Non-pigmented ciliary epithelial cell (primary cell): ENCODE results near the gene TRPM6.

ENCODE experiments used
- DNase-seq: peaks from one replicate; pipeline ENCODE4 v3.0.0-alpha.2; 2010; ENCODE audit warnings: low read depth

TRPM6 gene

DNA sequence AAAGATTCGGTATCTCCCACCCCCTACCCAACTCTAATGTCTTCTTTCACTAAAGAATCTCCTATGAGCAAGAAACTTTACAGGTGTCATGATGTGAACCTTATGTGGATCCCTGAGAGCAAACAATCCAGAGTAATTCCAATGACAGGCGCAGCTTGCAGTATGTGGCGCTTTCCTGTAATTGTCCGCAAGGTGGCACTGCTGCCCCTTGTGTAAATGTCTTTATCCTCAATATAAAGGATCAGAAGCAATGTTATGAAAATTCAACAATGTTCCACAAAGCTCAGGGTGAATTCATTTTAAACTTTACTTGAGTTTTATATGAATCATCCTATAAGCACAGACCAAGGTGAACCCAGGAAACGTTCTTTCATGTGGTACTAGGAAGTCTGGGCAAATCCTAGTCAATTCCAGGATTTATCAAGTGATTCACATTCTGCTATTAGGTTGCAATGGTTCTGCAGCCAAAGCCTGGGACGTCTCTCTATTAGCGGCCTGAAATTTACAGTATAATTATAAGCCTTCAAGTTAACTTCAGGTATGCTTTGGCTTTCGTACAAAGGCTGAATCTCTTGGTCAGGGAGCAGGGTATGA lies 113.7 kb downstream of the TRPM6 start:
- DNase-seq, result no peak

DNA sequence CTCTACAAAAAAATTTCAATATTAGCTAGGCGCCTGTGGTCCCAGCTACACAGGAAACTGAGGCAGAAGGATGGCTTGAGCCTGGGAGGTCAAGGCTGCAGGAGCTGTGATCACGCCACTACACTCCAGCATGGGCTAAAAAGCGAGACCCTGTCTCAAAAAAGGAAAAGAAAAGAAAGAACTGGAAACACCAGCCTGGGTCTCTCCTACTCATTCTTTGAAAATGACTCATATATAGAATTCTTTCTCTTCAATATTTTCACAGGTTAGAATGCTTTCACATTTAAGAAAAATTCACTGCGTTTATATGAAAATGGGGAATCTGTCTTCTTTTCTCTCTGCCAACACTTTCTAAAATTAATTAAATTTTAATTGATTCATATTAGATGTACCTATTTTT lies 115.6 kb downstream of the TRPM6 start:
- no peak for DNase-seq

DNA sequence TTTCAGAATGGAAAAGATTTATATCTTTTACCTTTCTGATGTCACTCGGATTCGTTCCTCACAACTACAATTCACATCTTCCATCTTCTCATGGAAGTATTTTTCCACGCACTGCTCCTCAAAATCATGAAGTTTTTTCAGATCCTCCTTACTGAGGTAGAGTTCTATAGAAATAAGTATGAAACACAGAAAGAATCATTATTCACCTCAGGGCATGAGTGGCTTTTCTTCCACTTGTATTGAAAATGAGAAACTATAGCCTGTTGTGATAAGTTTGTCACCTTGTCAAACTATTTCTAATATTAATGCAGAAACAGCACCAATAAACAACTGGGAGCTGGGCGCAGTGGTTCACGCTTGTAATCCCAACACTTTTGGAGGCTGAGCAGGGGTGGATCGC lies 116.0 kb downstream of the TRPM6 start:
- no peak for DNase-seq

DNA sequence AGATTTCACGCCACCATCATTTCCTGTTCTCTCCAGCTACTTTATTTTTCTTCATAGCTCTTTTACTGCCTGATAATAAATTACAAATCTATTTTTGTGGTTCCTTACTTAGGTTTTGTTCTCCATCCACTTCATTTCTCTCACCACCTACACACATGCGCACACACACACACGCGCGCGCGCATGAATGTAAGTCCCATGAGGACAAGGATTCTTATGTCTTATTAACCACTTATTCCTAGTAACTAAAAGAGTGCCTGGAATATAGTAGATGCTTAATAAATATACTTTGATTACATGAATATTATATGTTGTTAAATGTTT lies 116.5 kb downstream of the TRPM6 start:
- no peak for DNase-seq

DNA sequence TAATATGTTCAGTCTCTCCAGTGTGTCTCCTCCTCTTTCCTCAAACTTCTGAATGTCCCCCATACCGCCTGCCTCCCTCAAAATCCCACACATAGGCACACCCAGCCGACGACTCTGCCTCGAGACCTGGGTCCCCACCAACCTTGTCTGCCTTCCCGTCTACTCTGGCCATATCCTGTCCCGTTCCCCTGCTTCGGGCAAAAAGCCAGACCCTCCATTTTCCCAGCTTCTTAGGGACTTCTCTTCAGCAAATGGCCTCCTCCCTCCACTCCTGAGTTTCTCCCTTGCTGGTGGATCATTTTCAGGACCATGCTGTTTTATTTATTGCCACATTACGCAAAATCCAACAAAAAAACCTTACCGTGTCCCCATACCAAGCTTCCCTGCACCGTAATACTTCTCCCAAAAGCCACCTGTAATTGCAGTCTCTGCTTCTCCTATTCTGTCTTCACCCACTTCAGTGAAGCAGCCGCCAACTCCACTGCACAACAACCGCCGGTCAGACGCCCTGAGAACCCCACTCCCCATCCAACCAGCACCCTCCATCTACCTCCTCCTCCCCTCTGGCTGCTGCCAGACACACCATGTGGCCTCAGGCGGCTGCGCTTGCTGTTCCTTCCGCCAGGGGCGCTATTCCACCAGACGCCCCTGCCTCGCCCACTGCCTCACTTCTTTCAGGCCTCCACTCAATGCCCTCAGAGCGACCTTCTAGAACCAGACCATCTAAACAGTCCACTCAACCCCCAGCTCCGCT lies 117.0 kb downstream of the TRPM6 start:
- DNase-seq, result no peak

DNA sequence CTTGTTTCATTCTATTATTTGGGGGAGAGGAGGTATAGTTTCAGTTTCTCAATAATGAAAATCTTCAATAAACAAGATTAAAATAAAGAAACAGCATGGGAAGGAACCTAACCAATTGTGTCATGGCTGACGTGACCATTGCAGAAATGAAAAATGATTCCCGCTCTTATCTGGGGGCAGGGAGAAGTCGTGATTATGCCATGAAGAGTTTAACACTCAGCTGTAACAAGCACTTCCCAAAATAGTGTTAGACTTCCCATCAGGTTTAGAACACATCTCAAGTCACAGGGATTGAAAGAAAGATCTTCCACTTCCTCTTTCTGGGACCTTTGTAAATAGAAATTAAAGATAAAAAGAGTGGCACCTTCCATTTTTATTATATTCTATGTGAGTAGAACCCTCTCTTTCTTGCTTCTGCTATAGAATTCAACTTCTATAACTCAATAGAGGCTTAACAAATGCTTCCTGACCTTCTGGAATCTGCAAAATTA lies 122.2 kb downstream of the TRPM6 start:
- no peak for DNase-seq

DNA sequence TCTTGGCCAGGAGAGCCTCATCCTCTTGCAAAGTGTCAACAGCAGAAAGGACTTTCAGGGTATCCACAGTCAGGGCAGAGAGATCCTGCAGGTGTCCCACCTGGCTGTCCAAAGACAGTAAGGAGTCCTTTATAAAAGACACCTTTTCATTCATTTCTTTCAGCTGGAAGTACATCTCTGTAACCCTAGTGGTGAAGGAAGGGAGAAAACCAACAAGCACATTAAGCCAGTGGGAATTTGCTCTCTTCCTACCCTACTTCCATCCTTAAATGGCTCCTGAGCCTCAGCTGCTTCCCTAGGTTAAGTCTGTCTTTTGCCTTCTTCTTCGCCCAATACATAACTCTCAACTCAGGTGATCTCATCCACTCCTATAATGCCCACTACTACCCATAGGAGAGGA lies 124.8 kb downstream of the TRPM6 start:
- no peak for DNase-seq

DNA sequence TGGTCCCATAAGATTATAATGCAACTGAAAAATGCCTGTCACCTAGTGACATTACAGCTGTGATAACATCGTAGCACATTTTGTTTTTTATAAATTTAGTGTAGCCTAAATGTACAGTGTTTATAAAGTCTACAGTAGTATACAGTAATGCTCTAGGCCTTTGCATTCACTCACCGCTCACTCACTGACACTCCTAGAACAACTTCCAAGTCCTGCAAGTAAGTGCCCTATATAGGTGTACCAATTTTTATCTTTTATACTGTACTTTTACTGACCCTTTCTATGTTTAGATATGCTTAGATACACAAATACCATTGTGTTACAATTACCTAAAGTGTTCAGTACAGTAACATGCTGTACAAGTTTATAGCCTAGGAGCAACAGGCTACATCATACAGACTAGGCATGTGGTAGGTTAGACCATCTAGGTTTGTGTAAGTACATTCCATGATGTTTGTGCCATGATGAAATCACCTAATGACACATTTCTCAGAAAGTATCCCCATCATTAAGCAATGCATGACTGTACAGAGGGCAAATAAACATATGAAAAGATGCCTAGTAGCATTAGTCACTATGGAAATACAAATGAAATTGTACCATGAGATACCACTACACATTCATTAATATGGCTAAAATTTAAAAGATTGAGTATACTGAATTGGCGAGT lies 127.6 kb downstream of the TRPM6 start:
- DNase-seq, result peak; percentile 93

DNA sequence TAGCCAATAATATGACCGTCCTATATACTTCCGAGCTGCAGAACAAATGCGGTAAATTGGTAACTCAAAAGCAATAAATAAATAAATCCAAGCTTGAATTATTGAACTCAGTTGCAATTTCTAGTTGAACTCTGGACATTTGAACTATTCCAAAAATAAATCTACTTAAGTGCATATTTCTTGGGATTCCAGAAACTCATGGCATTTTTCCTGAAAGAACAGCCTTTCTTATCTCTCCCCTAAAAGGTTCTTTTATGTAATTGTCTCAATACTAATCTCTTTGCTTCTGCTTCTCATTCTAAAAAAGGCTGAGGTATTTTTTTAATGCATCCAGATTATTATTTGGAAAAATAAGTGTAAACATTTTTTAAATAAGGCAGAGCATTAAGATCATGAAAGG lies 131.7 kb downstream of the TRPM6 start:
- DNase-seq, result no peak

DNA sequence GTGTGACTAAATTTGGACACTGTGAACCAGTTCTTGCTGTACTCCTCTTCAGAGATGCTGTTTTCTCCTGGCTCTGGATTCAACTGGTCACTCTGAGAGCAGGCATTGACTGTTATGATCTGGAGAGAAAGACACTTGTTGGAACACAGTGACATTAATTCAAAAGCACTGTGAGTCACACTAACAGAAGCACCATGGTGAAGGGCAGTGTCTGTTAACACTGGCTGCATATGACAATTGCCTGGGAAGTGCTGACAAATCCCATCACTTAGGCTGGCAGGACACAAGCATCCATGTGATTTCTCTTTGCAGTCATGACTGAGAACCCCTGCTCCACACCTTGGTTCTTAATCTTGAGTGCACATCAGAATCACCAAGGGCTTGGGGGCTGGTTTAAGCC lies 132.4 kb downstream of the TRPM6 start:
- DNase-seq, result no peak

DNA sequence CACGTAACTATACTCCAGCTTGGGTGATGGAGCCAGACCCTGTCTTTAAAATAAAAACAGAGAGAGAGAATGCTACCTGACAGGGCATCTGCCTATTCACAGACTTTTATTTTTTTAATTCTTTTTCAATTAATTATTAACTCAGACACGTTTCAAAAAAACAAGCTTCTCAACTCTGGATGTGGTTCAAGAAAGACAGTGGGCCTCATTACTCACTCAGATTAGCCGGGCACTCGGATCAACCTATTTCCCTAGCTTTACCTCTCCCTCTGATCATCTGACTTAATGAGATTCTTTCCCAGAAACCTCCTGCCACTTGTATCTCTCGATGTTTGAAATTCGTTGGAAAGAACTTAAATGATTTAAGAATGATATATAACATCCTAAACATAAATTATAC lies 134.1 kb downstream of the TRPM6 start:
- DNase-seq, result no peak

DNA sequence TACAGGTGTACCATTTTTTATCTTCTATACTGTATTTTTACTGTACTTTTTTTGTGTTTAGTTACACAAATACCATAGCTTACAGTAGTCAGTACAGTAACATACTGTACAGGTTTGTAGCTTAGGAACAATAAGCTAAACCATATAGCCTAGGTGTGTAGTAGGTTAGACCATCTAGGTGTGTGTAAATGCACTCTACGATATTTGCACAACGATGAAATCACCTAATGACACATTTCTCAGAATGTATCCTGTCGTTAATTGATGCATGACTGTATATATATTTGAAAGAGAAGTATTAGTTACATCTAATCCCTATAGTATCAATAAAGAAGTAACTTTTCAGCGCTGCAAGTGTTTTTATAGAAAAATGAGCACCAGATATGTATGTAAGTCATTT lies 138.8 kb downstream of the TRPM6 start:
- DNase-seq, result no peak

DNA sequence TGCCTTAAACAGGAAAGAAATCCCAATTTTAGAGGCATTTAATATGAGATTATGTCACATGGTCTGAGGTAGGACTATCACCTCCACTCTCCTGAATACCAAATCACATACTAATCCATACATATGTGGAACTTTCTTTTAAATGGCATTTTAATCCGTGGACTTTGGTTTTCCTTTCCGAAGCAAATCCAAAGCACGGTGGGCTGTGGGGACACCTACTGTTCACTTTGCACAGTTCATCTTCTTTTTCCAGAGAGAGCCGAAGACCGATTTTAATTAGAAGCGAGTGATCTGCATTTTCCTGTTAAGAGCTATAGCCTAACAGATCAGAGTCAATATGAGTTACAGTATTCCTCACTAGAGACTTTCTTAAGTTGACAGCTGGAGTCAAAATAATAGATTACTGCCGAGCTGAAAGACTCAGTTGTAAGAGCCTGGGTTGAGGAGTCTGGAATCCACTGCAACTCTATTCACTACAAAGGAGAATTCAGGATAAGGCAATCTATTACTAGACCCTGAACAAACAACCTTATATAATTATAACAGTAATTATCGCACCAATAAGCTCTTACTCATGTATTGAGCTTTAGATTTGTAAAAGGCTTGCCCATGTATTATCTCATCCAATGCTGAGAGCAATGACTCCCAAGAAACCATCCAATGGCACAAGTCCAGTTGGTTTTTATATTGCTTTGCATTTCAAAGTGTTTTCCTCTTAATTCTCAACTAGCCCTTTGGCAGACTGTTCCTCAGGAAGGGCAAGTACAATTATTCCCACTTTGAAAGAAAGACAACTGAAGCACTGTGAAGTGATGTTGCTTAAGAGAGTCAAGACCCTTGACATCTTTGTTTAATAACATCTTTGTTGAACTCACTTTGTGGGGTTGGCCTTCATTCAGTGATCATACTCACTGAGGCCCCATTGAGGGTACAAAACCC lies 144.7 kb downstream of the TRPM6 start:
- DNase-seq, result peak; percentile 5

DNA sequence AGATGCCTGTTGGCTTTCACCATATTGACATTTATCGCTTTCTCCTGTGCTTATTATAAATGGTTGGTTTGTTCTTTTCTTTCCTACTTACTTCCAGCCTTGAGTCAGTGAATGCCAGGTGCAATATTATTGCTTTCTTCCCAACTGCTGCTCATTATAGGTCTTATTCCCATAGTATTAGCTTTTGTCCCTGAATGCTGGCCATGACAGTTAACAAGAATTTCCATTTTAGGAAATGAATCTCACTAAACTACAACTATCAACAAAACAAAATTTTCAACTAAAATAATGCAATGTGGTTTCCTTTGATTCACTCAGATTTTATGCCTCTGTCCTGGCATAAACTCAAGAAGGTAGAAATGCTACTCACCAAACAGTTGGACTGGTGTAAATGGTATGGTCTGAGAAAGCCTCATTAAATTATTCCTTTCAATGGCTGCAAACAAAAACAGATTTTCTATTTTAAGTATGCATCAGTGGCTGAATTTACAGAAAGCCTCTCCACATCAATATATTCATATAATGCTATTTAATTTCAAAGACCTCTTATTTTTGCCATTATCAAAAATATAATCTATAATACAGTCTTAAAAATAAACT lies 145.4 kb downstream of the TRPM6 start:
- DNase-seq, result no peak

DNA sequence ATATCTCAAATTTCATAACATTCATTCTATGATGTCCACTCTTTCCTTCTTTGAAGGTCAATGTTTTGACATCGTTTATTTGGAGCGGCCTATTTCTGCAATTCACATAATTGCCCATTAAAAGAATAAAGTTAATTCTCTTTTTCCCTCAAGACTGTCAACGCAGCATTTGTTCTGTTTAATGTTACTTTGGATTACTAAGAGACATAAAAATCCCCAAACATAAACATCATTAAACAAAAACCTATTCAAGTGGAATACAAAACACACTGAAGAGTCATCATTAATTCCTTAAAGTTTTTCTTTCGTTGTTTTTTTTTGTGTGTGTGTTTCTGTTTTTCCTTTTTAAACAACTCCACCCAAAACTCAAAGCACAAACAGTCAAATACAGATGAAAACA lies 151.1 kb downstream of the TRPM6 start:
- DNase-seq, result no peak

DNA sequence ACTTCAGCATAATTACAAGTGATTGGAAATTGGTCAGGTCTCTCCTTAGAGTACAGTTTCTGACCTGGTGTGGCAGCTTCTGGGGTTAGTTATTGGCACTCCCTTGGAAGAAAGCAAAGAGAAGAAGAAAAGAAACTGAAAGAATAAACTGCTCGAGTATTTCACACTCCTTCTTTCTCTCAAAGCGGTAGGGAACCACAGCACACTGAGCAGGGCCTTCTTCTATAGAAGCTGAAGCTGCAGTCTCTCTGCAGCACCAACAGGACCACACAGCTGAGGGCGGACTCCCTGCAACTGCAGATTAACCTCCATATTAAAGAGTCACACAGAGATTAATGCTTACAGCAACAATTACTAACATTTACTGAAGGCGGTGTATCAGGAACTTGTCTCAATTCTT lies 152.0 kb downstream of the TRPM6 start:
- DNase-seq, result no peak

DNA sequence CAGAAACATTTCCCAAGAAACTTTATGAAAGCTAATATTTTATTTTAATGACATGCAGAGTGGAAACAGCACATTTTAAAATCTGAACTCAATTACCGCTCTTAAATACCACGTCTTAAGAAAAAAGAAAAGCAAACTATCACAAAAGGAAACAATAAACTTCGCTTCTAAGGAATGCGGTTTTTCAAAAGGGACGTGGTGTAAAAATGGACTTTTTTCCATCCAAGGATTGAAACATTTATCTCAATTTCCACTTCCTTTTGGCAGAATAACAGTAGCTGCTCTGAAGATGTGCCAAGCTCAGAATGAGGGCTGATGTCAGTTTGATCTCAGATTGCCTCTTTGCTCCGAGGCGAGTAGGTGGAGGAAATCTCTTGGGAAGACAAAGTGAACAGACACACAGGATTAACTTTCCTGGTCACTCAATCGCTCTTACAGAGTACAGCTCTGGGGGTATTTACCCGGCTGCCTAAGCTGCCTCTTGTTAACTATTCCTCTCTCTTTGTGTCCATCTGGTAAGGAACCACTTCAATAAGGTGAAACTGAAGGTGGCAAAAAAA lies 158.5 kb downstream of the TRPM6 start:
- DNase-seq, result no peak

DNA sequence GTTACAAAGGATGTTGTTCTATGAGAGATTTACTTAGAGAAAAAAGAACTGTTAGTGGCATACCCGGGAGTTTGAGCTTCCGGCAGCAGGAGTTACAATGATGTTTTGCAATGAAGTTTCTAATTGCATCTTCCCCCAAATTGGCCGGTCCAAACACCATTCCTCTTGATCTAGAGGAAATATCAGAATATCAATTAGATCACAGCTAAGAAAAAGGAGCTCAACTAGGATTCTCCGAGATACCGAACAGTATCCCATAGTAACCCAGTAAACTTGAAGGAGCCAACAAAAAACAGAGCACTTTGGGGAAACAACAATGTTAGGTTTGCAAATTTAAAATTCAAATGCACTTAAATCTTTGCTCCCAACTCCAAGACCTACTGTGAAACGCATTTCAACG lies 159.5 kb downstream of the TRPM6 start:
- no peak for DNase-seq

DNA sequence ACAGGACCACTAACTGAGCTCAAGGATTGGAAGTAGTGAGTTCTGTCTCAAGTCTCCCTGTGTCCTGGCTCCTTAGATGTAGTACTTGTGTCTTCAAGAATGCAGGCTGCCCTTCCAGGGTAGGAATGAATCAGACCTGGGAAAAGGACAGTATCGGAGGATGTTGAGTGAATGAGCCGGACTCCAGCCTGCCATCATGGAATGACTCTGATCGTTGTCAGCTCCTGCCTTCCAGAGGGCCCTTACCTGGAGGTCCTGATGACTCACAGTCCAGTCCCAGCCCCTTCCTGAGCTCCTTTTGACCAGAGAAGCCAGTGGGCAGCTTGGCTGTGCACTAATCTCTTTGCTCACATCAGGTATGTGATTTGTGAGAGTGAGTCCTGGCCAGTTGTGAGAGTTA lies 161.1 kb downstream of the TRPM6 start:
- no peak for DNase-seq

DNA sequence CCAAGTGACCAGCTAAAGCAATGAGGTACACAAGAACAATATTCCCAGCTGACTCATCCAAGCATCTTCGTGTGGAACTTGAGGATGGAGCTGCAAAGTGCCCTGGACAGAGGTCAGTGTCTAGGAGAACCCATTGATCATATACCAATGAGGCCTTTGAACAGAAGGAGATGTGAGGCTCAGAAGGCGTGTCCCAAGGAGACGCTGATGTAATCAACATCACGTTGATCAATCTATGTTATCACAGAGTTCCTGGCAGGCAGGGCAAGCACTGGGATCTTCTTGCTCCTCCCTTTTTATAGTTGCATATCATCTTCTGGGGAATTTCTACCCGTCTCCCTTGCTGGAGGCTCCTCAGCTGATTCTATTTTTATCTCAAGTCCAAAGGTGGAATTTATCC lies 163.4 kb downstream of the TRPM6 start:
- no peak for DNase-seq
